SU-DHL-6 (cell line): ENCODE measurements around the gene RIC8B.

Source experiments
- EZH2phosphoT487 ChIP-seq: fragments of 200-600 bp; sonication (generic), shearing (Covaris generic); conservative IDR thresholded peaks from 2 replicates; pipeline ENCODE4 v1.6.1; 2018; ENCODE audit warnings: mild to moderate bottlenecking, antibody characterized with exemption, low read length, moderate library complexity, mixed read lengths
- TF ChIP-seq, protein P1 (sequence below): fragments of 200-600 bp; sonication (generic); IDR thresholded peaks from one replicate; pipeline ENCODE4 v1.5.1; 2017; ENCODE audit warnings: antibody characterized with exemption, mild to moderate bottlenecking, low read length, moderate library complexity; ENCODE audit not compliant: insufficient read depth, poor library complexity, severe bottlenecking

DNA sequence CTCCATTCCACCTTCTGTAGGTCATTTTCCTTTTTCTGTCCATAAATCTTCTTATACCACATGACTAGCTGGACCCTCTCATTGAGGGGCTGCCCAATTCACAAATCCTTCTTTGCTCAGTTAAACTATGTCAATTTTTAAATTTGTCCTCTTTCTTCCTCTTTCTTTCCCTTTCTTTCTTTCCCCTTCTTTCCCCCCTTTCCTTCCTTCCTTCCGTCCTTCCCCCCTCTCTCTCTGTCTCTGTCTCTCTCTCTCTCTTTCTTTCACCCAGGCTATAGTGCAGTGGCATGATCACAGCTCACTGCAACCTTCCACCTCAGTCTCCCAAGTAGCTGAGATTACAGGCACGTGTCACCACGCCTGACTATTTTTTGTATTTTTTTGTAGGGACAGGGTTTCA lies 134.1 kb downstream of the RIC8B start:
- TF ChIP-seq, protein P1, sequence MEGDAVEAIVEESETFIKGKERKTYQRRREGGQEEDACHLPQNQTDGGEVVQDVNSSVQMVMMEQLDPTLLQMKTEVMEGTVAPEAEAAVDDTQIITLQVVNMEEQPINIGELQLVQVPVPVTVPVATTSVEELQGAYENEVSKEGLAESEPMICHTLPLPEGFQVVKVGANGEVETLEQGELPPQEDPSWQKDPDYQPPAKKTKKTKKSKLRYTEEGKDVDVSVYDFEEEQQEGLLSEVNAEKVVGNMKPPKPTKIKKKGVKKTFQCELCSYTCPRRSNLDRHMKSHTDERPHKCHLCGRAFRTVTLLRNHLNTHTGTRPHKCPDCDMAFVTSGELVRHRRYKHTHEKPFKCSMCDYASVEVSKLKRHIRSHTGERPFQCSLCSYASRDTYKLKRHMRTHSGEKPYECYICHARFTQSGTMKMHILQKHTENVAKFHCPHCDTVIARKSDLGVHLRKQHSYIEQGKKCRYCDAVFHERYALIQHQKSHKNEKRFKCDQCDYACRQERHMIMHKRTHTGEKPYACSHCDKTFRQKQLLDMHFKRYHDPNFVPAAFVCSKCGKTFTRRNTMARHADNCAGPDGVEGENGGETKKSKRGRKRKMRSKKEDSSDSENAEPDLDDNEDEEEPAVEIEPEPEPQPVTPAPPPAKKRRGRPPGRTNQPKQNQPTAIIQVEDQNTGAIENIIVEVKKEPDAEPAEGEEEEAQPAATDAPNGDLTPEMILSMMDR = no peak
- no peak for TF ChIP-seq EZH2phosphoT487
